Measurements from ENCODE around the gene GIPR. TPM values are rescaled to one million over a fixed set of nuclear protein-coding genes. Genes with fewer than 3 reads are reported as not detected.
A peak's percentile ranks its signal among the peaks of the same experiment; 100 is the strongest.

The GIPR gene
- total RNA-seq, 1 experiment from 2014 or later: 0.61 TPM

- peak overlapping the region; percentile 55 for H3K4me2 ChIP-seq (ENCODE audit: insufficient read depth, insufficient read length, low read length)
Observed at GRCh38 chr19:45637890-45638667, 29.9 kb upstream of the GIPR start.

More at GRCh38 chr19:45637890-45638667, 29.9 kb upstream of the GIPR start:
- Histone ChIP-seq H2BK12ac (ENCODE audit: insufficient read length, low read depth, low read length) (no peak overlapping the region), H3K23ac (ENCODE audit: insufficient read length, low read depth, low read length) (no peak overlapping the region), H4K8ac (replicated peaks; ENCODE audit: insufficient read length, low read depth, low read length) (no peak overlapping the region), H3K56ac (ENCODE audit: insufficient read length, low read depth, low read length) (no peak overlapping the region), H2BK5ac (ENCODE audit: insufficient read length, low read length) (no peak overlapping the region), H4K91ac (ENCODE audit: insufficient read length, low read depth, low read length) (no peak overlapping the region), H3K14ac (ENCODE audit: insufficient read depth, low read length) (no peak overlapping the region), H2BK120ac (ENCODE audit: low read depth, low read length, poor library complexity, severe bottlenecking) (no peak overlapping the region), H2BK15ac (ENCODE audit: low read depth, low read length) (no peak overlapping the region), H2AFZ (ENCODE audit: low read length) (no peak overlapping the region), H3K23me2 (ENCODE audit: insufficient read length, low read depth, low read length, poor library complexity, severe bottlenecking) (peaks cover 14% of the 10 kb centered on the region), H3K27me3 (ENCODE audit: insufficient read depth, low read length) (no peaks in the 10 kb centered on the region), H2AK5ac (ENCODE audit: insufficient read length, low read length) (no peak overlapping the region), H3K9ac (ENCODE audit: extremely low read depth, insufficient read length, low read length) (no peak overlapping the region), H3K18ac (ENCODE audit: insufficient read length, low read depth, low read length) (no peak overlapping the region), H3K4me1 (ENCODE audit: insufficient read depth, low read length) (no peaks in the 10 kb centered on the region; the same call in 1 of the 2 replicates), H3K4ac (ENCODE audit: low read depth, low read length) (no peak overlapping the region), H3K27ac (ENCODE audit: insufficient read length, low read depth, low read length) (no peak overlapping the region), H3K9me3 (ENCODE audit: control insufficient read depth, low read depth, low read length) (no peaks in the 10 kb centered on the region), H4K20me1 (ENCODE audit: control insufficient read depth, insufficient read depth, insufficient read length) (no peaks in the 10 kb centered on the region), H4K5ac (ENCODE audit: insufficient read length, low read depth, low read length) (no peak overlapping the region), H2BK20ac (ENCODE audit: low read depth, low read length, poor library complexity, severe bottlenecking) (no peak overlapping the region), H3K79me2 (ENCODE audit: insufficient read depth, low read length) (no peaks in the 10 kb centered on the region), H3K79me1 (ENCODE audit: insufficient read depth, low read depth, low read length, poor library complexity, severe bottlenecking) (no peaks in the 10 kb centered on the region), H3T11ph (ENCODE audit: low read length) (no peak overlapping the region)
- DNase-seq: peak; percentile 50
- TF ChIP-seq CTCF (conservative IDR thresholded peaks at IDR 0.05): no peak
- no peaks in the 10 kb centered on the region for H3K27me3 Mint-ChIP-seq (ENCODE audit: low read depth)
- no peaks in the 10 kb centered on the region; a peak in 1 of 7 replicates for H3K36me3 Mint-ChIP-seq (ENCODE audit: insufficient read depth in 1 of 3, low read depth in 3 of 3)
- H3K4me1 Mint-ChIP-seq: peaks cover 22 to 30% of the 10 kb centered on the region in 2 experiments
- H3K27ac Mint-ChIP-seq: peak overlapping the region; percentile 23 to 68 (median 48); a peak in 2 of 7 replicates
- no CpG with 5 or more reads among the region's 19 CpGs for WGBS (ENCODE audit: extremely low coverage, insufficient read length, low lambda C conversion rate)
- no peaks in the 10 kb centered on the region for H3K9me3 Mint-ChIP-seq
- H3K4me3 Mint-ChIP-seq: peak overlapping the region; percentile 75 to 87

Measured in H9 (cell line).